ENCODE measurements around the gene GSTO1. TPM values are rescaled to one million over a fixed set of nuclear protein-coding genes. Genes with fewer than 3 reads are reported as not detected.
A peak's percentile ranks its signal among the peaks of the same experiment; 100 is the strongest.

Gene GSTO1
- total RNA-seq, 1 donor from 2014 or later, result 189 TPM

- H3K27ac ChIP-seq (replicated peaks), result peak within 1 kb of the TSS; percentile 86
- TF ChIP-seq, protein P1, sequence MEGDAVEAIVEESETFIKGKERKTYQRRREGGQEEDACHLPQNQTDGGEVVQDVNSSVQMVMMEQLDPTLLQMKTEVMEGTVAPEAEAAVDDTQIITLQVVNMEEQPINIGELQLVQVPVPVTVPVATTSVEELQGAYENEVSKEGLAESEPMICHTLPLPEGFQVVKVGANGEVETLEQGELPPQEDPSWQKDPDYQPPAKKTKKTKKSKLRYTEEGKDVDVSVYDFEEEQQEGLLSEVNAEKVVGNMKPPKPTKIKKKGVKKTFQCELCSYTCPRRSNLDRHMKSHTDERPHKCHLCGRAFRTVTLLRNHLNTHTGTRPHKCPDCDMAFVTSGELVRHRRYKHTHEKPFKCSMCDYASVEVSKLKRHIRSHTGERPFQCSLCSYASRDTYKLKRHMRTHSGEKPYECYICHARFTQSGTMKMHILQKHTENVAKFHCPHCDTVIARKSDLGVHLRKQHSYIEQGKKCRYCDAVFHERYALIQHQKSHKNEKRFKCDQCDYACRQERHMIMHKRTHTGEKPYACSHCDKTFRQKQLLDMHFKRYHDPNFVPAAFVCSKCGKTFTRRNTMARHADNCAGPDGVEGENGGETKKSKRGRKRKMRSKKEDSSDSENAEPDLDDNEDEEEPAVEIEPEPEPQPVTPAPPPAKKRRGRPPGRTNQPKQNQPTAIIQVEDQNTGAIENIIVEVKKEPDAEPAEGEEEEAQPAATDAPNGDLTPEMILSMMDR (IDR thresholded peaks at IDR 0.05; ENCODE audit: borderline replicate concordance), result no peak
- peak; percentile 99 for DNase-seq
- no peaks in the 10 kb centered on the region for H3K9me3 ChIP-seq (replicated peaks)
- H3K4me1 ChIP-seq, result peaks cover 26% of the 10 kb centered on the region
- H3K36me3 ChIP-seq, result peaks cover 42% of the 10 kb centered on the region
- intact Hi-C loops (cut with micrococcal nuclease), result no loop called here
- peak within 1 kb of the TSS; percentile 80 for H3K4me3 ChIP-seq
- H3K27me3 ChIP-seq (ENCODE audit: low read depth), result no peaks in the 10 kb centered on the region
Observed at GRCh38 chr10:104268713-104269645, 14.3 kb downstream of the GSTO1 start, which contains the start of gene GSTO2. TSS of gene GSTO2 (plus strand) at chr10:104269184. CDS start at chr10:104274916, 5,732 bp downstream.

- Histone ChIP-seq H3K4me3 (no peak overlapping the region), H3K36me3 (no peaks in the 10 kb centered on the region), H3K27ac (replicated peaks) (no peak overlapping the region), H3K27me3 (ENCODE audit: low read depth) (peaks cover 10% of the 10 kb centered on the region), H3K9me3 (replicated peaks) (no peaks in the 10 kb centered on the region), H3K4me1 (peaks cover 17% of the 10 kb centered on the region)
- intact Hi-C loops (cut with micrococcal nuclease), result no loop called here
- no peak for DNase-seq
- TF ChIP-seq, protein P1 (IDR thresholded peaks at IDR 0.05; ENCODE audit: borderline replicate concordance), result no peak
Observed at GRCh38 chr10:104273286-104273685, 18.6 kb downstream of the GSTO1 start.

DNA sequence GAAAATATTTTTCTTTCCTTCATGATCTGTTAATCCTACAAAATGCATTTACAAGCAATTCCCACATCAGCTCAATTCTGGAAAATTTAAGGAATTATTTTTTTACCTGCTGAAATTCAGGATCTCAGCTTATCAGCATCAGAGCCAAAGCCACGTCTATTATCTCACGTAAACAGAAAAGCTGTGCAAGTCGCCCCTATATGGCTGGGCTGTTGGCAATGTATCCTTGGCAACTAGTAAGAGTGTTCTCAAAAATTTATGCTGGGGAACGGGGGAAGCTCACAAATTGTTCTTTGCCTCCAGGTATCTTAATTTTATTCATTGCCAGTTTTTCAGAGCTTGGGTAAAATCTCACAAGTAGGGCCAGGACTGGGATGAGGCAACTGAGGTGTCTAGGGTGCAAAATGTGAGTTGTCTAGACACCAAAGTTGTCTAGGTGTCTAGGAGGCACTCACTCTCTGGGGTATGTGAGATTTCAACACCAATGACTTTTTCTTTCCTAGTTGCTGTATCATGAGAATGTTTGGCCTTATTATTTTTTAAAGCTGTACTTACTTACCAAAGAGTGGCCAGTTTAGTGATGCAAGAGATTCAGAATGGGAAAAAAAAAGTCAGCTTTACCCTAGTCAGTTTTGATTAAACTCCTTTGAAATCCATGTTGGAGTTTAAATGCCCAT lies 19.3 kb downstream of the GSTO1 start:
- Histone ChIP-seq H3K9me3 (replicated peaks) (no peaks in the 10 kb centered on the region), H3K4me3 (no peak overlapping the region), H3K36me3 (no peaks in the 10 kb centered on the region), H3K27me3 (ENCODE audit: low read depth) (peaks cover 10% of the 10 kb centered on the region), H3K27ac (replicated peaks) (no peak overlapping the region), H3K4me1 (peaks cover 12% of the 10 kb centered on the region)
- intact Hi-C loops (cut with micrococcal nuclease), result no loop called here
- TF ChIP-seq, protein P1 (IDR thresholded peaks at IDR 0.05; ENCODE audit: borderline replicate concordance), result no peak
- no peak for DNase-seq

DNA sequence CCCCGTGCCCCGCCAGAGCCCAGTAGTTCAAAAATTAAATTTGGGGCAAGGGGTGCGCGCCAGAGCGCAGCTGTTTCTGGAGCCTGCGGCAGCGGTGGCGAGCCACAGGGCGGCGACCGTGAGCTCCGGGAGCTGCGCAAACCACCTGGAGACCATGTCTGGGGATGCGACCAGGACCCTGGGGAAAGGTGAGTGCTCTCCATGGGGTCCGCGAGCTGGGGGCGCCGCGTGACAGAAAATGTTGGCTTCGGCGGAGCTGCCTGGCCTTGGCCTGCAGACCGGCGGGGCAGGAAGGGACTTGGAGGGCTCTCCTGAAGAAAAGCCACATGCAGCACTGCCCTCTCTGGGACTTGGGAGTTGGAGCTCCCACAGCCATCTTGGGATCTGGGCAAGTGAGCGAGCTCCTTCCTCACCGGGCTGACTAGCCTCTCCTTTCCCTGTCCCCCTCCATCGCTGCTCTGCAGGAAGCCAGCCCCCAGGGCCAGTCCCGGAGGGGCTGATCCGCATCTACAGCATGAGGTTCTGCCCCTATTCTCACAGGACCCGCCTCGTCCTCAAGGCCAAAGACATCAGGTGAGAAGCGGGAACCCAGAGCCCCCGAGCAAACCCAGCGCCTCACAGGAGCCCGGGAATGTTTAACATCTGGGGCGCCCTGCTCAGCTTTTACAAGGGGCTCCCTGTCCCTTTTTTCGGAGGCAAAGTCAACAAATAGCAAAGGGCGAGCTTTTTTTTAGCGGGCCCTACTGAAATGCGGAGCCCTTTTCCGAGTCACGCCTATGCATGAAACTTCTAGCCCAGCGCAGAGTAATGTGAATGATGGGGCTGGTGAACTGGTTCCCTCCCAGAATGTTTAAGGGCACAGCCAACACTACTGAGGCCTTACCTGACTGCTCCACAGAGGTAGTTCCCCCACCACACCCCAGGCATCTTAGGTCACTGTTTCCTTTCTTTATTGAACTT lies 20.4 kb downstream of the GSTO1 start:
- Histone ChIP-seq H3K4me1 (peaks cover 6% of the 10 kb centered on the region), H3K27me3 (ENCODE audit: low read depth) (peaks cover 10% of the 10 kb centered on the region), H3K36me3 (no peaks in the 10 kb centered on the region), H3K27ac (replicated peaks) (no peak overlapping the region), H3K9me3 (replicated peaks) (no peaks in the 10 kb centered on the region), H3K4me3 (no peak overlapping the region)
- intact Hi-C loops (cut with micrococcal nuclease), result no loop called here
- TF ChIP-seq, protein P1 (IDR thresholded peaks at IDR 0.05; ENCODE audit: borderline replicate concordance), result peak; percentile 84
- DNase-seq, result no peak

DNA sequence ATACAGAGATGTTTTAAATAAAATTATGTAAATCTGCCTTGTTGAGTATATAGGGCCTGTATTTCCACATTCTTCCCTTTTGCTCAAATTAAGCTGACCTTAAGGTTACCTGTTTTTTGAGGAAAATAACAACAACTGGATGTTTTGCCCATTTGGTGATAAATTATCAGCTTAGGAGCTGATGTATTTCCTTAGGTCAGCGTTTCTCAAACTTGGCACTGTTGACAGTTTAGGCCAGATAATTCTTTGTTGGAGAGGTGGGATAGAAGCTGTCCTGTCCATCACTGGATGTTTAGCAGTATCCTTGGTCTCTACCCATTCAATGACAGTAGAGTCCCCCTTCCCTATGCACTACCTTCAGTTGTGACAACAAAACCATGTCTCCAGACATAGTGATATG lies 21.5 kb downstream of the GSTO1 start:
- Histone ChIP-seq H3K4me1 (peaks cover 6% of the 10 kb centered on the region), H3K9me3 (replicated peaks) (no peaks in the 10 kb centered on the region), H3K27me3 (ENCODE audit: low read depth) (peaks cover 10% of the 10 kb centered on the region), H3K27ac (replicated peaks) (no peak overlapping the region), H3K36me3 (no peaks in the 10 kb centered on the region), H3K4me3 (no peak overlapping the region)
- DNase-seq, result no peak
- TF ChIP-seq, protein P1 (IDR thresholded peaks at IDR 0.05; ENCODE audit: borderline replicate concordance), result no peak
- intact Hi-C loops (cut with micrococcal nuclease), result no loop called here

All from left ventricle myocardium inferior (tissue), 1 donor.